H1 (cell line): ENCODE data around the gene CIAO3. TPM values are rescaled to one million over a fixed set of nuclear protein-coding genes. Genes with fewer than 3 reads are reported as not detected.
"Not testable (repeated sequence)": the region's sequence is repeated elsewhere in the genome, so short reads cannot be mapped to it uniquely, and the experiment has no call there.

ENCODE experiments used
- CTCF ChIA-PET: fragments of 300-600 bp; sonication (Branson Sonifier 250); formaldehyde crosslinking; loops from one replicate; lab custom pipeline; 2021; ENCODE audit not compliant: partially characterized antibody; lab: Charles Lee
- POLR2A ChIA-PET: fragments of 300-600 bp; sonication (Branson Sonifier 250); formaldehyde crosslinking; loops from one replicate; lab custom pipeline; 2021; ENCODE audit warnings: inconsistent platforms; ENCODE audit not compliant: partially characterized antibody; lab: Charles Lee
- DNase-seq, 2 experiments: peaks; one replicate each; pipeline versions ENCODE4 v3.0.0 to v3.0.0-alpha.2; 2010 to 2022; ENCODE audit warnings: low spot score in 2 of 2, low read depth in 1 of 2, mixed read lengths in 1 of 2
- FAIRE-seq: peaks from 2 replicates; lab custom pipeline; 2011; peaks lifted over from hg19 to GRCh38; lab: Jason Lieb, UNC
- H2AFZ ChIP-seq: 2 replicates; pipeline ENCODE4 v1.8.1; 2012; ENCODE audit warnings: low read length, inconsistent platforms
- H2AK5ac ChIP-seq: 2 replicates; pipeline ENCODE4 v1.6.1; 2013; ENCODE audit warnings: low read depth, low read length
- H2BK120ac ChIP-seq: replicated peaks from 2 replicates; pipeline ENCODE3; 2013; ENCODE audit warnings: low read depth, low read length, inconsistent platforms
- H2BK12ac ChIP-seq: 2 replicates; pipeline ENCODE4 v1.6.1; 2013; ENCODE audit warnings: low read depth, low read length
- H2BK15ac ChIP-seq: 2 replicates; pipeline ENCODE4 v1.6.1; 2013; ENCODE audit warnings: low read length
- H2BK20ac ChIP-seq: 2 replicates; pipeline ENCODE4 v1.6.1; 2013; ENCODE audit warnings: low read length
- H2BK5ac ChIP-seq: 2 replicates; pipeline ENCODE4 v1.6.1; 2013; ENCODE audit warnings: low read depth, low read length
- H3K14ac ChIP-seq: 2 replicates; pipeline ENCODE4 v1.6.1; 2013; ENCODE audit warnings: inconsistent platforms; ENCODE audit not compliant: insufficient read length
- H3K18ac ChIP-seq: 2 replicates; pipeline ENCODE4 v1.6.1; 2013; ENCODE audit warnings: low read length; ENCODE audit errors: extremely low read depth
- H3K23ac ChIP-seq: 2 replicates; pipeline ENCODE4 v1.6.1; 2013; ENCODE audit warnings: inconsistent platforms; ENCODE audit not compliant: insufficient read length
- H3K23me2 ChIP-seq: 2 replicates; pipeline ENCODE4 v1.6.1; 2013; ENCODE audit warnings: low read depth, low read length
- H3K27ac ChIP-seq: 2 replicates; pipeline ENCODE4 v1.6.1; 2011; ENCODE audit warnings: low read depth, low read length, inconsistent platforms
- H3K27me3 ChIP-seq, 4 experiments: replicated peaks in 1 of 4; 1 replicate in 1 of 4; 2 replicates in 3 of 4; pipeline versions ENCODE4 v1.6.1 to v1.8.1; 2011 to 2013; ENCODE audit warnings: low read length in 3 of 4, mild to moderate bottlenecking in 3 of 4, inconsistent platforms in 2 of 4, mixed read lengths in 2 of 4, moderate library complexity in 1 of 4; ENCODE audit not compliant: control insufficient read depth in 3 of 4, insufficient read depth in 3 of 4; ENCODE audit errors: extremely low read depth in 1 of 4
- H3K36me3 ChIP-seq, 4 experiments: 2 replicates each; pipeline versions ENCODE4 v1.6.1 to v1.8.1; 2011 to 2013; ENCODE audit warnings: mild to moderate bottlenecking in 4 of 4, low read length in 3 of 4, moderate library complexity in 2 of 4, control low read depth in 1 of 4, inconsistent platforms in 1 of 4; ENCODE audit not compliant: insufficient read depth in 4 of 4, control insufficient read depth in 2 of 4
- H3K4ac ChIP-seq: replicated peaks from 2 replicates; pipeline ENCODE3; 2013; ENCODE audit warnings: low read length, low read depth, mixed read lengths, inconsistent platforms; ENCODE audit not compliant: insufficient read length
- H3K4me1 ChIP-seq, 4 experiments: replicated peaks in 1 of 4; 1 replicate in 1 of 4; 2 replicates in 3 of 4; pipeline versions ENCODE4 v1.6.1 to v1.8.1; 2011 to 2013; ENCODE audit warnings: low read length in 3 of 4, inconsistent platforms in 2 of 4, mixed read lengths in 1 of 4; ENCODE audit not compliant: insufficient read depth in 4 of 4, control insufficient read depth in 3 of 4
- H3K4me2 ChIP-seq, 2 experiments: 2 replicates each; pipeline versions ENCODE4 v1.6.1 to v1.8.1; 2011 to 2013; ENCODE audit warnings: low read depth in 2 of 2, low read length in 2 of 2, control low read depth in 1 of 2, inconsistent platforms in 1 of 2, mild to moderate bottlenecking in 1 of 2; ENCODE audit not compliant: insufficient read depth in 1 of 2
- H3K4me3 ChIP-seq, 4 experiments: fragments of 200-600, 300-600 bp in 1 of 4; sonication (generic), shearing (Covaris generic), sonication (Bioruptor Twin) in 1 of 4; 2 replicates each; pipeline versions ENCODE4 v1.5.1 to v1.8.1; 2011 to 2016; ENCODE audit warnings: low read length in 4 of 4, low read depth in 3 of 4, control low read depth in 2 of 4, inconsistent platforms in 2 of 4, mild to moderate bottlenecking in 2 of 4, mixed read lengths in 1 of 4, moderate library complexity in 1 of 4; ENCODE audit not compliant: insufficient read depth in 2 of 4; ENCODE audit errors: extremely low read depth in 1 of 4
- H3K56ac ChIP-seq: replicated peaks from 2 replicates; pipeline ENCODE3; 2013; ENCODE audit warnings: low read depth, mild to moderate bottlenecking, mixed read lengths, low read length, inconsistent platforms; ENCODE audit not compliant: insufficient read length
- H3K79me1 ChIP-seq: 2 replicates; pipeline ENCODE4 v1.6.1; 2013; ENCODE audit warnings: low read depth, low read length, control low read depth
- H3K79me2 ChIP-seq, 2 experiments: 2 replicates each; pipeline versions ENCODE4 v1.6.1 to v1.8.1; 2012 to 2013; ENCODE audit warnings: low read length in 2 of 2, mild to moderate bottlenecking in 2 of 2, inconsistent platforms in 1 of 2; ENCODE audit not compliant: insufficient read depth in 2 of 2, control insufficient read depth in 1 of 2
- H3K9ac ChIP-seq, 4 experiments: replicated peaks in 1 of 4; 1 replicate in 1 of 4; 2 replicates in 3 of 4; pipeline versions ENCODE4 v1.6.1 to v1.8.1; 2011 to 2013; ENCODE audit warnings: low read depth in 3 of 4, low read length in 3 of 4, control low read depth in 2 of 4, mild to moderate bottlenecking in 2 of 4, moderate library complexity in 2 of 4, inconsistent platforms in 1 of 4; ENCODE audit errors: extremely low read depth in 1 of 4
- H3K9me3 ChIP-seq, 2 experiments: 2 replicates each; pipeline versions ENCODE4 v1.6.1 to v1.8.1; 2012 to 2013; ENCODE audit warnings: mild to moderate bottlenecking in 2 of 2, moderate library complexity in 2 of 2, control low read depth in 1 of 2, inconsistent platforms in 1 of 2, low read depth in 1 of 2, low read length in 1 of 2, mixed read lengths in 1 of 2; ENCODE audit not compliant: insufficient read depth in 2 of 2
- H4K20me1 ChIP-seq, 2 experiments: replicated peaks in 1 of 2; 2 replicates each; pipeline versions ENCODE3 to v1.8.1; 2011 to 2013; ENCODE audit warnings: inconsistent platforms in 2 of 2, low read length in 2 of 2, mild to moderate bottlenecking in 1 of 2; ENCODE audit not compliant: insufficient read depth in 2 of 2, control insufficient read depth in 1 of 2
- H4K5ac ChIP-seq: 2 replicates; pipeline ENCODE4 v1.6.1; 2013; ENCODE audit warnings: low read length, low read depth, mixed read lengths, inconsistent platforms; ENCODE audit not compliant: insufficient read length
- H4K8ac ChIP-seq: 2 replicates; pipeline ENCODE4 v1.8.0; 2013; ENCODE audit warnings: mild to moderate bottlenecking, moderate library complexity, low read length, inconsistent platforms; ENCODE audit not compliant: insufficient read depth; ENCODE audit errors: extremely low read depth
- H4K91ac ChIP-seq: replicated peaks from 2 replicates; pipeline ENCODE3; 2013; ENCODE audit warnings: low read length, mixed read lengths, inconsistent platforms; ENCODE audit not compliant: insufficient read length
- WGBS, 2 experiments: shearing (Covaris generic) in 1 of 2; methylation state at CpG; one replicate each; pipeline versions ENCODE4 v1.1.6 to v1.1.7; 2013 to 2015; ENCODE audit warnings: low lambda C conversion rate in 2 of 2, mixed read lengths in 2 of 2, inconsistent platforms in 1 of 2, low coverage in 1 of 2, missing lambda C conversion rate in 1 of 2; ENCODE audit not compliant: insufficient replicate concordance in 2 of 2, insufficient coverage in 1 of 2, insufficient read length in 1 of 2; ENCODE audit errors: extremely low coverage in 1 of 2, missing lambda C conversion rate in 1 of 2; 5-methylcytosine and 5-hydroxymethylcytosine counted together
- polyA plus RNA-seq, 7 experiments: library from polyadenylated mRNA; depleted of rRNA in 3 of 7; stranded (reverse) in 5 of 7; unstranded in 2 of 7; fragments of >200 nt in 5 of 7; fragments of 200-250 nt in 2 of 7; gene quantifications; 1 replicate in 5 of 7; 2 replicates in 1 of 7; 4 replicates in 1 of 7; pipeline versions ENCODE4 v1.2.1 to v1.2.3, GENCODE V29; 2011 to 2013; ENCODE audit warnings: missing spikeins in 2 of 7, mixed read lengths in 2 of 7
- total RNA-seq: library from RNA; stranded (reverse); fragmentation: NEBNext Ultra II Directional; extraction: Animal tissue kit (Norgen Biotek cat#: 25700); gene quantifications from 2 replicates; pipeline ENCODE4 v1.2.1, GENCODE V29; 2021

The CIAO3 gene
- total and polyA plus RNA-seq, 2 of the 8 experiments (the other 6 are each of a cell fraction or from before 2014, with no cell fraction given) = 20.0 to 20.4 TPM

GRCh38 chr16:754121-754607 is 13.4 kb upstream of the CIAO3 start:
- 90% methylated on average over 11 of the region's 11 CpGs; no CpG with 5 or more reads in 1 of the 2 experiments for WGBS, 2 experiments
- not testable (repeated sequence) for H2AK5ac ChIP-seq, H3K9ac ChIP-seq, H4K8ac ChIP-seq, H3K79me1 ChIP-seq, H3K36me3 ChIP-seq, H3K9me3 ChIP-seq, H2BK20ac ChIP-seq, H3K27ac ChIP-seq, H3K23me2 ChIP-seq, H3K23ac ChIP-seq, H3K56ac ChIP-seq, H3K18ac ChIP-seq, H3K4ac ChIP-seq, H3K14ac ChIP-seq, H2AFZ ChIP-seq, H3K4me2 ChIP-seq, H2BK5ac ChIP-seq, H4K5ac ChIP-seq, H3K4me3 ChIP-seq, H3K27me3 ChIP-seq, H4K20me1 ChIP-seq, H3K79me2 ChIP-seq, DNase-seq, H2BK120ac ChIP-seq, FAIRE-seq, H2BK12ac ChIP-seq, H2BK15ac ChIP-seq, H4K91ac ChIP-seq
- ChIA-PET CTCF (interaction anchor here (0.6 to 35.8 kb wide), 7 partner anchors 8 to 42 kb away, joined by 3 to 977 read pairs (median 5); partner anchors contain the start of genes ANTKMT, CCDC78, FBXL16 and HAGHL), POLR2A (interaction anchor here (0.6 to 1.7 kb wide), 3 partner anchors 9 to 38 kb away, joined by 4 to 6 read pairs (median 4); no protein-coding TSS in a partner anchor)
- peaks cover 3 to 12% (median 5%) of the 10 kb centered on the region in 4 experiments; a peak in 5 of 7 replicates for H3K4me1 ChIP-seq
